ENCODE data around the gene SNX8. TPM values are rescaled to one million over a fixed set of nuclear protein-coding genes. Genes with fewer than 3 reads are reported as not detected.

Gene SNX8
- total and polyA plus RNA-seq, 2 of the 13 experiments (the other 11 are each of a cell fraction or from before 2014, with no cell fraction given) = 20.6 to 45.2 TPM

DNA sequence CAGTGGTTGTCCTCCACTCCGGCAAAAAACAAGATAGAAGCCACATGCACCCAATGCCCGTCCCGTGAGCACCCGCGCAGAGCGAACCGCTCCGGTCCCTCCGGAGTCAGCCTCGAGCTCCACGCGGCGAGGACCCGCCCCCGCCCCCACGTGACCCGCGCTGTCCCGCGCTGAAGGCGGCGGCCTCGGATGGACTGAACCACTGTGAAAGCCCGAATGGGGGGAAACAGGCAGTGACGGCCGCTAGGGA, 39.6 kb upstream of the SNX8 start (continued):
- TF ChIP-seq, protein P1, sequence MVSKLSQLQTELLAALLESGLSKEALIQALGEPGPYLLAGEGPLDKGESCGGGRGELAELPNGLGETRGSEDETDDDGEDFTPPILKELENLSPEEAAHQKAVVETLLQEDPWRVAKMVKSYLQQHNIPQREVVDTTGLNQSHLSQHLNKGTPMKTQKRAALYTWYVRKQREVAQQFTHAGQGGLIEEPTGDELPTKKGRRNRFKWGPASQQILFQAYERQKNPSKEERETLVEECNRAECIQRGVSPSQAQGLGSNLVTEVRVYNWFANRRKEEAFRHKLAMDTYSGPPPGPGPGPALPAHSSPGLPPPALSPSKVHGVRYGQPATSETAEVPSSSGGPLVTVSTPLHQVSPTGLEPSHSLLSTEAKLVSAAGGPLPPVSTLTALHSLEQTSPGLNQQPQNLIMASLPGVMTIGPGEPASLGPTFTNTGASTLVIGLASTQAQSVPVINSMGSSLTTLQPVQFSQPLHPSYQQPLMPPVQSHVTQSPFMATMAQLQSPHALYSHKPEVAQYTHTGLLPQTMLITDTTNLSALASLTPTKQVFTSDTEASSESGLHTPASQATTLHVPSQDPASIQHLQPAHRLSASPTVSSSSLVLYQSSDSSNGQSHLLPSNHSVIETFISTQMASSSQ (IDR thresholded peaks at IDR 0.05; ENCODE audit: low read depth) = no peak
- TF ChIP-seq, protein P1 (CRISPR knock-in tag; IDR thresholded peaks at IDR 0.05; ENCODE audit: borderline replicate concordance) = peak; percentile 27; the same call in 1 of the 2 replicates
- peak; percentile 95 for TF ChIP-seq ZNF788 (CRISPR knock-in tag; IDR thresholded peaks at IDR 0.05; ENCODE audit: borderline replicate concordance)
- TF ChIP-seq ATRX (CRISPR knock-in tag; IDR thresholded peaks at IDR 0.05; ENCODE audit: borderline replicate concordance) = no peak
- TF ChIP-seq ADNP (CRISPR knock-in tag; IDR thresholded peaks at IDR 0.05) = no peak
- 0 out of 2 replicates have a peak, but pooled peaks have one; percentile 17 for TF ChIP-seq ZBTB21 (CRISPR knock-in tag; IDR thresholded peaks at IDR 0.05)
- TF ChIP-seq, protein P2, sequence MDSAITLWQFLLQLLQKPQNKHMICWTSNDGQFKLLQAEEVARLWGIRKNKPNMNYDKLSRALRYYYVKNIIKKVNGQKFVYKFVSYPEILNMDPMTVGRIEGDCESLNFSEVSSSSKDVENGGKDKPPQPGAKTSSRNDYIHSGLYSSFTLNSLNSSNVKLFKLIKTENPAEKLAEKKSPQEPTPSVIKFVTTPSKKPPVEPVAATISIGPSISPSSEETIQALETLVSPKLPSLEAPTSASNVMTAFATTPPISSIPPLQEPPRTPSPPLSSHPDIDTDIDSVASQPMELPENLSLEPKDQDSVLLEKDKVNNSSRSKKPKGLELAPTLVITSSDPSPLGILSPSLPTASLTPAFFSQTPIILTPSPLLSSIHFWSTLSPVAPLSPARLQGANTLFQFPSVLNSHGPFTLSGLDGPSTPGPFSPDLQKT (CRISPR knock-in tag; IDR thresholded peaks at IDR 0.05; ENCODE audit: borderline replicate concordance) = peak; percentile 22; the same call in 1 of the 2 replicates
- no peak for TF ChIP-seq PCBP1 (IDR thresholded peaks at IDR 0.05; ENCODE audit: borderline replicate concordance, low read depth, low read length)
- no peak for TF ChIP-seq ARNT (IDR thresholded peaks at IDR 0.05)
- no peak for TF ChIP-seq TCF7 (IDR thresholded peaks at IDR 0.05; ENCODE audit: low read depth)
- peak; percentile 90; the same call in 1 of the 2 replicates for TF ChIP-seq NRL (CRISPR knock-in tag; IDR thresholded peaks at IDR 0.05; ENCODE audit: borderline replicate concordance)
- TF ChIP-seq, protein P3, sequence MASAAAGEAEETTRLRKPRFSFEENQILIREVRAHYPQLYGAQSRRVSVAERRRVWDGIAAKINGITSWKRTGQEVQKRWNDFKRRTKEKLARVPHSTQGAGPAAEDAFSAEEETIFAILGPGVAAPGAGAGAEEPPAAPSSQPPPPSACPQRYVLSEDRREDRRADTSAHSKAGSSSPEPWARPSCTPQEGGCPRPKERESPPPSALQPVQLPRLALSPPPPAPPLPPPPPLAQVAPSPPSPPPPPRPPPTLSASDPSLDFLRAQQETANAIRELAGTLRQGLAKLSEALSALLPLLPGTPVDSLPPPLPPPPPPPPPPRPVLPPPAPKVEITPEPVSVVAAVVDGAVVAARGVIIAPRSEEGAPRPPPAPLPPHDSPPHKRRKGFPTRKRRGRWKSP (CRISPR knock-in tag; IDR thresholded peaks at IDR 0.05) = 0 out of 2 replicates have a peak, but pooled peaks have one; percentile 8
- no peak for TF ChIP-seq ELF4 (CRISPR knock-in tag; IDR thresholded peaks at IDR 0.05; ENCODE audit: borderline replicate concordance)
- TF ChIP-seq ZNF430 (CRISPR knock-in tag; IDR thresholded peaks at IDR 0.05) = peak; percentile 66; the same call in 1 of the 2 replicates
- 0 out of 2 replicates have a peak, but pooled peaks have one; percentile 64 for TF ChIP-seq ZNF138 (CRISPR knock-in tag; IDR thresholded peaks at IDR 0.05; ENCODE audit: low read depth)
- TF ChIP-seq, protein P4, sequence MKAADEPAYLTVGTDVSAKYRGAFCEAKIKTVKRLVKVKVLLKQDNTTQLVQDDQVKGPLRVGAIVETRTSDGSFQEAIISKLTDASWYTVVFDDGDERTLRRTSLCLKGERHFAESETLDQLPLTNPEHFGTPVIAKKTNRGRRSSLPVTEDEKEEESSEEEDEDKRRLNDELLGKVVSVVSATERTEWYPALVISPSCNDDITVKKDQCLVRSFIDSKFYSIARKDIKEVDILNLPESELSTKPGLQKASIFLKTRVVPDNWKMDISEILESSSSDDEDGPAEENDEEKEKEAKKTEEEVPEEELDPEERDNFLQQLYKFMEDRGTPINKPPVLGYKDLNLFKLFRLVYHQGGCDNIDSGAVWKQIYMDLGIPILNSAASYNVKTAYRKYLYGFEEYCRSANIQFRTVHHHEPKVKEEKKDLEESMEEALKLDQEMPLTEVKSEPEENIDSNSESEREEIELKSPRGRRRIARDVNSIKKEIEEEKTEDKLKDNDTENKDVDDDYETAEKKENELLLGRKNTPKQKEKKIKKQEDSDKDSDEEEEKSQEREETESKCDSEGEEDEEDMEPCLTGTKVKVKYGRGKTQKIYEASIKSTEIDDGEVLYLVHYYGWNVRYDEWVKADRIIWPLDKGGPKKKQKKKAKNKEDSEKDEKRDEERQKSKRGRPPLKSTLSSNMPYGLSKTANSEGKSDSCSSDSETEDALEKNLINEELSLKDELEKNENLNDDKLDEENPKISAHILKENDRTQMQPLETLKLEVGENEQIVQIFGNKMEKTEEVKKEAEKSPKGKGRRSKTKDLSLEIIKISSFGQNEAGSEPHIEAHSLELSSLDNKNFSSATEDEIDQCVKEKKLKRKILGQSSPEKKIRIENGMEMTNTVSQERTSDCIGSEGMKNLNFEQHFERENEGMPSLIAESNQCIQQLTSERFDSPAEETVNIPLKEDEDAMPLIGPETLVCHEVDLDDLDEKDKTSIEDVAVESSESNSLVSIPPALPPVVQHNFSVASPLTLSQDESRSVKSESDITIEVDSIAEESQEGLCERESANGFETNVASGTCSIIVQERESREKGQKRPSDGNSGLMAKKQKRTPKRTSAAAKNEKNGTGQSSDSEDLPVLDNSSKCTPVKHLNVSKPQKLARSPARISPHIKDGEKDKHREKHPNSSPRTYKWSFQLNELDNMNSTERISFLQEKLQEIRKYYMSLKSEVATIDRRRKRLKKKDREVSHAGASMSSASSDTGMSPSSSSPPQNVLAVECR (CRISPR knock-in tag; IDR thresholded peaks at IDR 0.05; ENCODE audit: borderline replicate concordance) = peak; percentile 81; the same call in 1 of the 2 replicates

All from HepG2 (cell line).